ENCODE data around the gene B3GALT6. TPM values are rescaled to one million over a fixed set of nuclear protein-coding genes. Genes with fewer than 3 reads are reported as not detected.
A peak's percentile ranks its signal among the peaks of the same experiment; 100 is the strongest.

The B3GALT6 gene
- total RNA-seq, 1 experiment from 2014 or later, result 46.4 TPM

DNA sequence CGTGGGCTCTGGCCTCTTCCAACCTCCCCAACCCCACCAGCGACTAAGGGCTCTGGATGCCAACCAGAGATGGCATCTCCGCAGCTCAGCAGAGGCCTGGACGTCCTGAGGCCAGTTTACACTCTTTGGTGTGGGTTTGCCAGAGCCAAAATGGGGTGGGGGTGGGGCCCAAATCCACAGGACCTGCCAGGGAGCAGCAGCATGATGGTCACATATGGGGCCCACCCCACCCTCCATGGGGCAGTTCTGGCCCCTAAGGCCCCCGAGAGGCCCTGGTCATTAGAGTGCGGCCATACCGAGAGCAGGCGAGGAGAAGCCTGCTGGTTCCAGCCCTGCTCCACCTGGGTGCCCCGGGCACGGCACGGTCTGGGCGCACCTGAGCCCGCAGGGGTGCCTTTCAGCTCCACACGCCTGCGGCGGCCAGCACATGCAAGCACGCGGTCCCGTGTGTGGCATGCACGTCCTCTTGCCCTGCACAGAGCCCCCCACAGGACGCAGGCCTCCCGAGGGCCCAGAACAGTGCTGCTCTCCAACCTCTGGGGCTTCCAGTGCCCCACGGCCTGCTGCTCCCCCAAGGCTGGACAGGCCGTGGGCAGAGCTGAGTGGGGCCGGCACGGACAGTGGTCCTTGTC is 9.7 kb downstream of the B3GALT6 start:
- in situ Hi-C loops (cut with HindIII; ENCODE audit: low pct_unique_long_range_greater_than_20kb, low sequenced_read_pairs), result no loop called here
- ChIA-PET POLR2A (no interaction called here), CTCF (no interaction called here)
- Histone ChIP-seq H3K27me3 (ENCODE audit: control insufficient read depth, insufficient read depth, low read length) (no peaks in the 10 kb centered on the region), H3K4me3 (ENCODE audit: low read depth in 2 of 2, low read length in 2 of 2) (no peak overlapping the region), H3K27ac (ENCODE audit: low read length) (peak overlapping the region; percentile 78), H3K9me3 (ENCODE audit: control insufficient read depth, insufficient read depth, low read depth, low read length) (no peaks in the 10 kb centered on the region), H3K36me3 (ENCODE audit: control insufficient read depth, insufficient read depth, low read length) (no peaks in the 10 kb centered on the region), H3K4me1 (ENCODE audit: control insufficient read depth, insufficient read depth, low read length) (peaks cover 72% of the 10 kb centered on the region)
- intact Hi-C loops (cut with micrococcal nuclease; ENCODE audit: unreplicated experiment), result no loop called here
- ATAC-seq, result no peak
- no TSS peak for BruUV-seq (replicated peaks)
- TF ChIP-seq POLR2AphosphoS5 (IDR thresholded peaks at IDR 0.05; ENCODE audit: low read depth, low read length), result 0 out of 2 replicates have a peak, but pooled peaks have one; percentile 24
- TF ChIP-seq, protein P1, sequence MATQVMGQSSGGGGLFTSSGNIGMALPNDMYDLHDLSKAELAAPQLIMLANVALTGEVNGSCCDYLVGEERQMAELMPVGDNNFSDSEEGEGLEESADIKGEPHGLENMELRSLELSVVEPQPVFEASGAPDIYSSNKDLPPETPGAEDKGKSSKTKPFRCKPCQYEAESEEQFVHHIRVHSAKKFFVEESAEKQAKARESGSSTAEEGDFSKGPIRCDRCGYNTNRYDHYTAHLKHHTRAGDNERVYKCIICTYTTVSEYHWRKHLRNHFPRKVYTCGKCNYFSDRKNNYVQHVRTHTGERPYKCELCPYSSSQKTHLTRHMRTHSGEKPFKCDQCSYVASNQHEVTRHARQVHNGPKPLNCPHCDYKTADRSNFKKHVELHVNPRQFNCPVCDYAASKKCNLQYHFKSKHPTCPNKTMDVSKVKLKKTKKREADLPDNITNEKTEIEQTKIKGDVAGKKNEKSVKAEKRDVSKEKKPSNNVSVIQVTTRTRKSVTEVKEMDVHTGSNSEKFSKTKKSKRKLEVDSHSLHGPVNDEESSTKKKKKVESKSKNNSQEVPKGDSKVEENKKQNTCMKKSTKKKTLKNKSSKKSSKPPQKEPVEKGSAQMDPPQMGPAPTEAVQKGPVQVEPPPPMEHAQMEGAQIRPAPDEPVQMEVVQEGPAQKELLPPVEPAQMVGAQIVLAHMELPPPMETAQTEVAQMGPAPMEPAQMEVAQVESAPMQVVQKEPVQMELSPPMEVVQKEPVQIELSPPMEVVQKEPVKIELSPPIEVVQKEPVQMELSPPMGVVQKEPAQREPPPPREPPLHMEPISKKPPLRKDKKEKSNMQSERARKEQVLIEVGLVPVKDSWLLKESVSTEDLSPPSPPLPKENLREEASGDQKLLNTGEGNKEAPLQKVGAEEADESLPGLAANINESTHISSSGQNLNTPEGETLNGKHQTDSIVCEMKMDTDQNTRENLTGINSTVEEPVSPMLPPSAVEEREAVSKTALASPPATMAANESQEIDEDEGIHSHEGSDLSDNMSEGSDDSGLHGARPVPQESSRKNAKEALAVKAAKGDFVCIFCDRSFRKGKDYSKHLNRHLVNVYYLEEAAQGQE (IDR thresholded peaks at IDR 0.05; ENCODE audit: insufficient read depth in 1 of 2, low read depth in 2 of 2, low read length in 1 of 2), result no peak
- DNase-seq (ENCODE audit: low read depth, low spot score), result no peak

GRCh38 chr1:1242461-1243265 is 10.6 kb downstream of the B3GALT6 start:
- ChIA-PET CTCF (no interaction called here), POLR2A (no interaction called here)
- H3K4me3 ChIP-seq (ENCODE audit: low read depth in 2 of 2, low read length in 2 of 2), result no peak overlapping the region
- no peak for DNase-seq (ENCODE audit: low read depth, low spot score)
- no peak for ATAC-seq
- peaks cover 70% of the 10 kb centered on the region for H3K4me1 ChIP-seq (ENCODE audit: control insufficient read depth, insufficient read depth, low read length)
- H3K27me3 ChIP-seq (ENCODE audit: control insufficient read depth, insufficient read depth, low read length), result no peaks in the 10 kb centered on the region
- H3K27ac ChIP-seq (ENCODE audit: low read length), result no peak overlapping the region
- in situ Hi-C loops (cut with HindIII; ENCODE audit: low pct_unique_long_range_greater_than_20kb, low sequenced_read_pairs) (no loop called here), intact Hi-C loops (cut with micrococcal nuclease; ENCODE audit: unreplicated experiment) (no loop called here)
- H3K9me3 ChIP-seq (ENCODE audit: control insufficient read depth, insufficient read depth, low read depth, low read length), result no peaks in the 10 kb centered on the region
- TF ChIP-seq, protein P2, sequence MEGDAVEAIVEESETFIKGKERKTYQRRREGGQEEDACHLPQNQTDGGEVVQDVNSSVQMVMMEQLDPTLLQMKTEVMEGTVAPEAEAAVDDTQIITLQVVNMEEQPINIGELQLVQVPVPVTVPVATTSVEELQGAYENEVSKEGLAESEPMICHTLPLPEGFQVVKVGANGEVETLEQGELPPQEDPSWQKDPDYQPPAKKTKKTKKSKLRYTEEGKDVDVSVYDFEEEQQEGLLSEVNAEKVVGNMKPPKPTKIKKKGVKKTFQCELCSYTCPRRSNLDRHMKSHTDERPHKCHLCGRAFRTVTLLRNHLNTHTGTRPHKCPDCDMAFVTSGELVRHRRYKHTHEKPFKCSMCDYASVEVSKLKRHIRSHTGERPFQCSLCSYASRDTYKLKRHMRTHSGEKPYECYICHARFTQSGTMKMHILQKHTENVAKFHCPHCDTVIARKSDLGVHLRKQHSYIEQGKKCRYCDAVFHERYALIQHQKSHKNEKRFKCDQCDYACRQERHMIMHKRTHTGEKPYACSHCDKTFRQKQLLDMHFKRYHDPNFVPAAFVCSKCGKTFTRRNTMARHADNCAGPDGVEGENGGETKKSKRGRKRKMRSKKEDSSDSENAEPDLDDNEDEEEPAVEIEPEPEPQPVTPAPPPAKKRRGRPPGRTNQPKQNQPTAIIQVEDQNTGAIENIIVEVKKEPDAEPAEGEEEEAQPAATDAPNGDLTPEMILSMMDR (IDR thresholded peaks at IDR 0.05), result no peak
- TF ChIP-seq SIN3A (IDR thresholded peaks at IDR 0.05; ENCODE audit: borderline replicate concordance, insufficient read depth, low read depth, low read length), result no peak
- TF ChIP-seq TCF7L2 (IDR thresholded peaks at IDR 0.05; ENCODE audit: low read depth, low read length), result no peak
- TF ChIP-seq POLR2AphosphoS5 (IDR thresholded peaks at IDR 0.05; ENCODE audit: low read depth, low read length), result no peak
- TF ChIP-seq, protein P1 (IDR thresholded peaks at IDR 0.05; ENCODE audit: insufficient read depth in 1 of 2, low read depth in 2 of 2, low read length in 1 of 2), result no peak
- no TSS peak for BruUV-seq (replicated peaks)
- H3K36me3 ChIP-seq (ENCODE audit: control insufficient read depth, insufficient read depth, low read length), result no peaks in the 10 kb centered on the region

Data from Panc1 (cell line).